ENCODE measurements around the gene SRGAP1.
A peak's percentile ranks its signal among the peaks of the same experiment; 100 is the strongest.

SRGAP1 gene

DNA sequence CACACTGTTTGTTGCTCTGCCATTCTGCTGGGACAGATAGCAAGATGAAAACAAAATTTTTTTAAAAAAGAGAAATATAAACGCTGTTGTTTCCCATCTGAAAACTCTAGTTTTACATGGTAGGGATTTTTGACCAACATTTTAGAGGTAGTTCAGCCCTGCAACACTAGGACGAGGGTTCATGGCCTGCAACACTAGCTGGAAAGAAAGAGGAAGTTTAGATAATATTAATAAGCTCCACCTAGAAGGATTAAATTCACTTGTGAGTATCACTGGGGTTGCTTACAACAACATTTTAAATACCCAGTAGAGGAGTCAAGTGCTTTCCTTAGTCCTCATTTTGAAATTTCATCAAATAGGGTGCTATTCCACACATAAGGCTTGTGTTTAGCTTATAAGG lies 68.2 kb downstream of the SRGAP1 start:
- no peak for DNase-seq

DNA sequence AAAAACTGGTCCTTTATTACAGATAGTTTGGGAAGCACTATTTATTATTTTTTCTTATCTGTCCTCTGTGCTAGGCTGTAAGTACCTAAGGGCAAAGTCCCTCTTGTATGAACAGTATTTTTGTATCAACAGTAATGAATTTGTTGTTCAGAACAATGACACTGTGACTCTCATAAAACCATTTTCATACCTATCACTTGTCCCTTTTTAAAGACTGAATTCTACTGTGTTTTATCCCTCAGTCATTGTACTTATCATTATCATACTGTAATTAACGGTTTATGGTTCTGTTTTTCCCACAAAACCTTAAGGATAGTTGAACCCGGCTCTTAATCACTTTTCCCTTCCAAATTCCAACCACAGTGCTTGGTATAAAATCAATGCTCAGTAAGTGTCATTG lies 69.4 kb downstream of the SRGAP1 start:
- no peak for DNase-seq

DNA sequence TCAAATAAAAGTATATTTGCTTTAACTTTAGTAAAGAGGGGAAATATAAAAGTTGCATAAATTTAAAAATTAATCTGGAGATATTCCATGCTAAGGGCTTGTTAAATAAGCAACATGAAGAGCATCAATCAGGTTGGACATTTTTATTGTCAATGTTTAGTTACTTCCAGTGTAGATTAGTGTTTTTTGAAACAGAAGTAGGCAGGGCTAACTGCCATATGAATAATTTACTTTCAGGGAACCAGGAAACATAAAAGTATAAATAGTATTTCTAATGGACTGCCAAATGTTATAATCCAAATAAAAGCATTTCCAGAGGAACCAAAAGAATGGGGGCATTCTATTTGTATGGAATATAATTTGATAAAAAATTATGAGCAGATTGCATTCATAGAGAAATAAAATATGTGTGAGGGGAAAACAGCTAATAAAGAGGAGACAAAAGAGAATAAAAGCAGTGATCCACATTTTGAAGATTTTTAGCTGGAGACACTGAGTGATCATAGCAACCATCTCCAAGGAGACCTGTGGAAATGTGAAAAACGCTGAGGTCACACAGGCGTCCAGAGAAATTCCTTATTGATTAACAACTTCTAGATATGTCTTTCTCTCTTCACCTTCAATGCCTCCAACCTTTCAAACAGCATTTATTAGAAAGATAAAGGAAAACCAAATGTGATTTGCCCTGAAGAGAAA lies 70.8 kb downstream of the SRGAP1 start:
- no peak for DNase-seq

DNA sequence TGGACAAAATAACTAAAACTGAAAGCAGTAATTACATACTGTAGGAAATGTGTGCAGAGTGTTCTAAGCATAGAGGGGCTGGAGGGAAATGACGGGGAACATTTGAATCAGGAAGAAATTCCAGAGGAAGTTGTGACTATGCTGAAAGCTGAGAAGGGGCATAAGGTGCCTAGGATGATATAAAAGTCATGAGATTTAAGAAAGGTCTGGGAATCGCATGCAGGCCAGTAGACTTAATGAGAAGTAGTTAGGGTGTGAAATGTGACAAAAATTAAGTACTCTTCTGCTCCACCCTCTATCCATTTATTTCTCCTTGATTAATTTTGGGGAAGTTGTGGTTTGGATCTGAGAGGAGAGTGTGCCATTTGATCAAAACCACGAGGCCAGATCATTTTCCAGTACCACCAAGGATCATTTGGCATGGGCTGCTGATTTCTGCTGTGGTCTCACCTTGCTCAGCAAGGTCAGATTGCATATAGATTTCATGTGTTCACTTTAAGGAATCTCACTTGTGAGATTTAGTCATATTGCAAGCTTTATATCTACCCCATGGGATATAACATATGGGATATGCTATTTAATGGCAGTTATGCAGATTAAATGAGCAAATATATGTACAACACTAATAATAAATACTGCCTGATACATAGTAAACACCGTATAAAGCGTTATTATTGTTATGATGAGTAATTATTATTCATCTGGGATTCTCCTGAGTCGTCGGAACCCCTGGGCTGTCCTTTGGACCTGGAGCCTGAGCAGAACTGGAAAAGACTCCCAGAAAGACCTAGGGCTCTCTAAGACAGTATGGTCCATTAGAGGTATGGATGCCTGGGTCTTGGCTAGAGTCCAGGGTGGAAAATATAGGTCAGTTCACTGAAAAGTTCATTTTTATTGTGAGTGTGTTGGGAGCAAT lies 72.3 kb downstream of the SRGAP1 start:
- no peak for DNase-seq

DNA sequence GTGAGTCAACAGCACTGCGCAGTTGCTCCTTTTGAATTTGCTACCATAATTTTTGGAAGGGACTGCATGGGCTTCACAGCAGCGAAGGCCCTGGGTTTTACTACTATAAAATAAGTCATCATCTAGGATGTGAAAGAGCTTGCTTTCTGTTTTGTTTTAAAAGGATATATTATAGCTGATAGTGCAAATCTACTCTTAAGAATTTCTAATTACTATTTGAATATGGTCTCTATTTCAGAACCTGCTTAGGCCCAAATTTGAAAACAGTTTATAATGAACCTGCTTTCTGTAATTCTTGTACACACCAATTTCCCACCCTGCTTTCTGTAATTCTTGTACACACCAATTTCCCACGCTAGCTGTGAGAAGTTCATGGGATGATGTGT lies 73.0 kb downstream of the SRGAP1 start:
- DNase-seq = no peak

DNA sequence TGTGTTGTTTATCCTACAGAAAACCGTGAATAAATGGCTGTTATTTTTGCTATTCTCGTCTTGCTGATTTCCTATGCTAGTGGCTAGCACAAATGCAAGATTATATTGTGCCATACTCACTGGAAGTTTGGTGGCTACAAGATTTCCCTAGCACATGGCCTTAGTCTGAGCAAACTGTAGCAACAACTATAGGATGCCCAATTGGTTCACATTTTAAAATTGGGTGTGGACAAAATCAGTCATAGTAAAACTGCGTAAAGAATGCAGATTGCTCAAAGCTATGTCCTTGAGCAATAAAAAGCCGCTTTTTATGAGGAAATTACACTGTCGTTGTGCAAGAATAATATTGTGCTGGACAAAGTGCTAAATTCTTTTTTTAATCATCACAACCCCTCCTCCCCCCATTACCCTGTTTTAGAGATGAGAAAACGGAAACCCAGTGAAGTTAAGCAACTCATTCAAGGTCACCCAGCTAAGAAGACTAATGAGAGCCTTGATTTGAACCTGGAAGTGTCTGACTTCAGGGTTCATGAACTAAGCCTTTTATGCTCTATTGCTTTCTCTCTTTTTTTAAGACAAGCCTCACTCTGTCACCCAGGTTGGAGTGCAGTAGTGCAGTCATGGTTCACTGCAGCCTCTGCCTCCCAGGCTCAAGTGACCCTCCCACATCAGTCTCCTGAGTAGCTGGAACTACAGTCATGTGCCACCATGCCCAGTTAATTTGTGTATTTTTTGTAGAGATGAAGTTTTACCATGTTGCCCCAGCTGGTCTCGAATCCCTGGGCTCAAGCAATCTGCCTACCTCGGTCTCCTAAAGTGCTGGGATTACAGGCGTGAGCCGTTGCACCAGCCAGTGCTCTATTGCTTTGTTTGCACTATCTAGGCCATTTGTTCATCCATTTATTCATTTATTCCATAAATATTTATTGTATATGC lies 73.6 kb downstream of the SRGAP1 start:
- peak; percentile 14 for DNase-seq

DNA sequence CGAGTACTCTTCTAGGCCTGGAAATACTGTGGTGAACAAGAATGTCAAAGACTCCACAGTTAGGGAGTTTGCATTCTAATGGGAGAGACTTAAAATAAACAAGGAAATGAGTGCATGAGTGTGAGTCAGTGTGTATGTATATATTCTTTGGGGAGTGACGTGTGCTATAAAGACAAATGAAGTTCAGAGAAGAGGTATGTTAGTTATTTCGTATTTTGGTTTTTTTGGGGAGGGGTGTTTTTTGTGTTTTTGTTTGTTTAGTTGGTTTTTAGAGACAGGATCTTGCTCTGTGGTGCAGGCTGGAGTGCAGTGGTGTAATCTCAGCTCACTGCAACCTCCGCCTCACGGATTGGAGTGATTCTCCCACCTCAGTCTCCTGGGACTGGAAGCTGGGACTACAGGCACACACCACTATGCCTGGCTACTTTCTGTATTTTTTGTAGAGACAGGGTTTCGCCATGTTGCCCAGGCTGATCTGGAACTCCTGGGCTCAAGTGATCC lies 74.3 kb downstream of the SRGAP1 start:
- DNase-seq = no peak

DNA sequence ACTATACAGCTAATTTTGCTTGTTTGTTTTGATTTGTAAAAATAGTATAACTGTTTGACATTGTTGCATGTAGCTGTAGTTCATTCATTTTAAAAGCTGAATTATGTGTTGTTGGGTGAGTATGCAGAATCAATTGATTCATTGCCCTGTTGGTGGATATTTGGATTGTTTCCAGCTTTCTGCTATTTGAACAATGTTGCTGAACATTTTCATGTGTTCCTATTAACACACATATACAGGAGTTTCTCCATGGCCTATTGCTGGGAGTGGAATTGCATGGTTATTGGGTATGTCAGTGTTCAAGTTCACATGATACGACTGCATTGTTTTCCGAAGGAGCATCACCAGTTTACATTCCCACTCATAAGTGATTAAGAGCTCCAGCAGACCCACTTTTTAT lies 75.3 kb downstream of the SRGAP1 start:
- no peak for DNase-seq

DNA sequence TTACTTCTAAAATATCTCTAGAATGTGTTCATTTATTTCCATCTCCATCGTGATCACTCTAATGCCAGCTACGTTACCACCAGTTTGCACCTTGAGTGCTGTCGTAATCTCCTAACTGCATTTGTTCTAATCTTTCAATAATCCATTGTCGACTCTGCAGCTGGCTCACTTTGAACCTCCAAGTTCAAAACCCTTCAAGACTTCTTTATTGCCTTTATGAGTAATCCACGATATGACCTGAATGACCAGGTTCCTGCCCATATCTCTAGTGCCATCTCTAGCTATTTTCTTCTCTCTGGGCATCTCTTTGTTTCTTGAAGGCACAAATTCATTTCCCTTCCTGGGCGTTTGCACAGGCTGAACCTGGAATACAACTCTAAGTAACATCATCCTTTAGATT lies 76.7 kb downstream of the SRGAP1 start:
- no peak for DNase-seq

DNA sequence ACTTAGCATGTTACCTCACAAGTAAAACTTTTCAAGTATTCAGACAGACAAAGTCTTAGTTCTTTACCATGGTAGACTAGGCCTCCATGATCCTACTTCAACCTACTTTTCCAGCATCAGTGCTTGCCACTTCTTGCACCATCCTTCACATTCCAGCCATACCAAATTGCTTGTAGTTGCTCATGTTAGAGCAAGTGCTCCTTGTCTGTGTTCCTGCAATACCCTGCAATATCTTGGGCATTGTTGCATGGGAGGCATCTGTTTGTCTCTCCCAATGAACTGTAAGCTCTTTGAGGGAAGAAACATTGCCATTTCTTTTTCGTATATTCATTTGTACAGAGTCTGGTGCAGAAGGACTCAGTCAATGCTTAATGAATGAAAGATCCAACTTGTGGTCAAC lies 78.0 kb downstream of the SRGAP1 start:
- no peak for DNase-seq

DNA sequence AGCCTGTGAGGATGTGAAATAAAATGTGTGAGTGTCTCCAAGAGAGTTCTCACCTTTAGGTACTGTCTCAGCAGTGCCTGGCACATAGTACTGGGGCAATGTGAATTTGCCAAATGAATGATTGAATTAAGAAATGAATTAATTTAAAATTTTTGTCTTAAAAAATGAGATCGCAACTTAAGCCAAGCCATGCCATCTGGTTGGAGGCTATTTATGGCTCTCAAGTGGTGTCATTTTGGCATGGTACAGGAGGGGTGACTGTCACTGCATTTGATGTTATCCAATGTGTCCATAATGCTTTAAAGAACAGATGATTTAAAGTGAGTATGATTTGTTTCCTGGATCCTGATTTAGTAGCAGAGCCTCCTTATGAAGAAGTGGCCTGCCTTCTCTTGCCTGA lies 80.3 kb downstream of the SRGAP1 start:
- no peak for DNase-seq

DNA sequence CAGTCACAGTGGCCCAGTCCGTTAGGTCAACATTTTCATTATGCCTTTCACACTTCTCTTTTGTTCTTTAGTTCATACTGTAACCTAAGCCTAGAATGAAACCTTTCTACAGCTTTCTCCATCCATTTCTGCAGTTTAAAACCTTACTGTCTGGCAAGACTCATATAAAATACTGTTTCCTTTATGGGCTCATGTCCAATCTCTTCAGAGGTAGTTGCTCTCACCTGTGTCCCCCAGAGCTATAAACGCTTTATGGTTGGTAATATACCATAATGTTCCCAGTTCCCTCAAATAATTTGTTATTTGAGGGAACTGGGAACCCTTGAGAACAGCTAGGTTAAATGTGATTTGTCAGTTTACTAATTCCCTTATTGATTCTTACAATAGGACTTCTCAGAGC lies 83.0 kb downstream of the SRGAP1 start:
- no peak for DNase-seq

DNA sequence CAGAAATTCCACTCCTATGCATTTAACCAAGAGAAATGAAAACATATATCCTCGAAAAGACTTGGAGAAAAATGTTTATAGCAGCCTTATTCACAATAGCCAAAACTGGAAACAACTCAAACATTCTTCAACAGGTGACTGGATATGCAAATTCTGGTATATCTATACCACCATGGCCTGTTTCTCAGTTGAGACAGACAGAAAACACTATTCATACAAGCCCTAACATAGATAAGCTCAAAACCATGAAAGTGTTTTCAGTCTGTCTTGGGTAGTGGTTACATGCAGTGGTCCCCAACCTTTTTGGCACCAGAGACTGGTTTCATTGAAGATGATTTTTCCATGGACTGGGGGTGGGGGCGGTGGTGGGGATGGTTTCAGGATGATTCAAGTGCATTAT lies 83.8 kb downstream of the SRGAP1 start:
- DNase-seq = no peak

DNA sequence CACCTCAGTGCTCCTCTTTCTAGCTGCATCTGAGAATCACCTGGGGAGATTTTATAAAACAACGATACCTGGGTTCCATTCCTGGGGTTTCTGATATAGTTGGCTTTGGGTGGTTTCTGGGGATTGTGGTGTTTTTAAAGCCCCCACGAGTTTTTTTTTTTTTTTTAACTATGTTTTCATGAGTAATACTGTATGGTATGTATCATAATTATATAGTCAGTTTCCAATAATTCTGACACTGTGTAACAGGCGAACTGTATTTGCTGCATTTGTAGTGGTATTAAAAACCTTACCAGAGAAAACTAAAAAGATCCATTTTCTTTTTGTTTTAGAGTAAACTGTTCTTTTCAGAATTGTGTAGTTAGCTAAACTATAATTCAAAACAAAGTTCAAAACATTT lies 84.9 kb downstream of the SRGAP1 start:
- no peak for DNase-seq

DNA sequence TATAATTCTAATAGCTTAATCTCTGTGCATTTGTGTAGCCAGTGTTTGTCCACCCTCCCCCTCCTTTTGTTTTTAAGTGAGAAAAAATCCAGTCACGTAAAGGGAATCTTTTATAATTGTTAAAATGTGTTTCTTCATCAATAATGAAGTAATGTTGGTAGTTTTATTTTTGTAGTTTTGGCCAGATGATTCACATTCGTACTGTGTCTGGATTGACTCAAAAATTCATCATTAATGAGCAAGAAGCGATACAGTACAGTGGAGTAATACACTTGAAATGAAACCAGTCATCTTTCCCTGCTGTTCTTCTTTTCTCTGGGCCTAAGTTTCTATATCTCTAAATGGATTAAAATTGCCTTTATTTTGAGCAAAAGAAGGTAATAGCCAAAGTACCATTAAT lies 86.5 kb downstream of the SRGAP1 start:
- DNase-seq = no peak

DNA sequence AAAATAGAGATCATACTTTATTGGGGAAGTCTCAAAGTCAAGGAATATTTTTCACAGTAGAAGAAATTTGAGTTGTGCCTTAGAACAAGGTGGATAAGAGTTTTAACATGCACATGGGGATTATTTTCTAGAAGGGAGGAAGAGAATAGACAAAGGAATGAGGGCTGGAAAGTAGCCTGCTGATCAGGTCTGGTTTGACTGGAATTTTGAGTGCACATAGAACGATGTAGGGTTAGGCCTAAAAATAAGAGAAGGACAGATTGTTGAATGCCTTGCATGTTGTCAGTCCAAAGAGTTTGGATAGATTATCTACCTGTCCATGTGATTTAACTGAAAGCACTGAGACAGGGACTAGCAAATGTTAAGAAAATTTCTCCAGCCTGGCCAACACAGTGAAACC lies 87.2 kb downstream of the SRGAP1 start:
- no peak for DNase-seq

DNA sequence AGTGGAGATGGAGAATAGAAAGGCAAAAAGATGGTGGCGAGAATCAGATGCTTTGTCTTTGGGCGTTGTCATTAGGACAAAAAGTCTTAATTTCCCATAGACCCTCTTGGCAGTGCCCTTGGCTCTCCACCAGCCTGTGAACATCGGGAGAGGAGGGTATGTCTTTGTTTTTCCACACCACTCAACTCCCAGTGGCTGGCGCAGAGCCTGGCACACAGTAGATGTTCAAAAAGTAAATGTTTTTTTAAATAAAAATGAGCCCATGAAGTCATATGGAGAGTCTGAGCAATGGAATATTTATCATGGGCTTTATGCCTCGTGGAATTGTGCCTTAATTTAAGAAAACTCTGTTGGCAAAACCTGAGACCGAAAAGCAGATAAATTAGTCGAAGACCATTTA lies 90.4 kb downstream of the SRGAP1 start:
- DNase-seq = no peak

DNA sequence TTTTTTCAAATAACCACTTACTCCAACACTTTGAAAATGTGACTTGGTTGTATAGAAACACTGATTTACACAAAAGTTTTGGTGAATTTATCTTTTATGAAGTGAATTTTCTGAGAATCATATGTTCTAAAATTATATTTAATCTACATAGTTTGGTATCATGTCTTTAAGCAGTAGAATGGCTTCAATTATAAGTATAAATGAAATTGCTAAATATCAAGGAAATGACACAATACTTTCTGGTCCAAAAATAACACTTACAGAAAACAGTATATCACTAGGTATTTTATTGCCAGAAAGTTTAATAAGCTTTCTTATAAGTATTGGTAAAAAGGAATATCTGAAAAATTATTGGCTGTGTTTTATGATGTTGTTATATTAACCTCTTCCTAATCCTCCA lies 90.9 kb downstream of the SRGAP1 start:
- DNase-seq = no peak

DNA sequence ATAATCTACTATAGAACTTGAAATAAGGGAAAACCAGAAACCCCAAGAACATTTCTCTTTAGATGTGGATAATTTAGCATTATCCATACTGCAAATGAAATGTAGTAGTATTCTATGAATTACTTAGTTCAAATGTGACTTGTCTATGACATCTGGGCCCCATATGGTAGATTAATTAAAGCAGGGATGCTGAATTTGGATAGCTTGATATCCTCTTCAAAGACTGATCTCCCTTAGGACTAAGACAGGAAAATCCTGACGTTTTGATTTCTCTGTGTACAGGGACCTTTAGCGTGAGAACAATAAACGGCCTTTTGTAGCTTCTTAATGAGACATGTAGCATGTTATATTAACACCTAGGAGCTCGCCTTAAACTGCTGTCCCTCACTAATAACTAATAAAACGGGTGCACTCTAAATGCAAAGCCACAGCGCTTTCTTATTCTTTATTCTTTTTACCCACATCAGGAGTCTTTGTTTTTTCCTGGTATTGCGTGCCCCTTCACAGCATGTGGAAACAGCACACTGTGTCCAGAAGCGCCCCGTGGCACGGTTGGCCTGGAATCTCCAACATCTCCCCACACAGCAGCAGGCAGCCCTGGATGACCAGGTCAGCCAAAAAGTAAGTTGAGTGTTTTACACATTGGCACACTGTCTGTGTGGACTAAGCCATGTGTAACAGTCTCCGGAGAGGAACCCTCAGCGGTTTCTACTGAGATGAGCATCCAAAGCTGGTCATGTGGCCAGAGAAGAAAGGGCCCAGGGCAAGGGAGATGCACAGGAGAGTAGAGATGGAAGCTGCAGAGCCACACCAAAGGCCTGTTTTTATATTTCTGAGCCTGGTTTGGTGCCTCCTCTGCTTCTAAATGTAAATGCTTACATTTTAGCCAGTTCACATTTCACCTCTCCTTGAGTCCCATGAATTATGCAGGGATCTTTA lies 93.1 kb downstream of the SRGAP1 start:
- DNase-seq = no peak

DNA sequence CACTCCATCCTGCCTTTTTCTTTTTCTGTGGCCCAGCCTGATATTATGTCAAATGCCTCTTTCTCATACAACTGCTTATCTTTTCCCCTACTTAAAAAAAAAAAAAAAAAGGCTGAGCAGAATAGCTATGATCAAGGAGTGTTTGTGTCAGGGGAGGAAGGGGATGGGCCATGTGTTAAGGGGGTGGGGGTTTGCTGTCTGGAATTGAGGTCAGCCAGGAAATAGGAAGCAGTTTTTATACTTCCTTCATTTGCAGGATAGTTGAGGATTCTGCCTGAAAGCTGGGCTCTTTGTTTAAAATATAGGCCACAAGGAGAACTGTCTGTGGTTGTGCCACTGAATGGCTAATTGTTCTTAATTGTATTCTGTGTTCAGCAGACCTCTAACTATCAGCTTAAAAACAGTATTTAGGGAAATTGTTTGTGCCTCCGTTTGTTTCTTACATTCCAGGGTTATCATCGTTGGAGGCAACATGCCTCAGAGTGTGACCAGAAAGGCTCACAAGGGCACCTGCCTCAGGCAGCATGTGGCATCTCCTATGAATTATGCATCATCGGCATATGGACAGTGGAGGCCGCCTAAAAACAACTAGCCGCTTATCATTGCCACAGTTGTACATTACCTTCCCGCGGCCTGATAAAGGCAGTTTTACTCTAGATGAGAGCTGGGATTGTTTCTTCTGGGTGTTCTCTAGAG lies 96.0 kb downstream of the SRGAP1 start:
- no peak for DNase-seq

DNA sequence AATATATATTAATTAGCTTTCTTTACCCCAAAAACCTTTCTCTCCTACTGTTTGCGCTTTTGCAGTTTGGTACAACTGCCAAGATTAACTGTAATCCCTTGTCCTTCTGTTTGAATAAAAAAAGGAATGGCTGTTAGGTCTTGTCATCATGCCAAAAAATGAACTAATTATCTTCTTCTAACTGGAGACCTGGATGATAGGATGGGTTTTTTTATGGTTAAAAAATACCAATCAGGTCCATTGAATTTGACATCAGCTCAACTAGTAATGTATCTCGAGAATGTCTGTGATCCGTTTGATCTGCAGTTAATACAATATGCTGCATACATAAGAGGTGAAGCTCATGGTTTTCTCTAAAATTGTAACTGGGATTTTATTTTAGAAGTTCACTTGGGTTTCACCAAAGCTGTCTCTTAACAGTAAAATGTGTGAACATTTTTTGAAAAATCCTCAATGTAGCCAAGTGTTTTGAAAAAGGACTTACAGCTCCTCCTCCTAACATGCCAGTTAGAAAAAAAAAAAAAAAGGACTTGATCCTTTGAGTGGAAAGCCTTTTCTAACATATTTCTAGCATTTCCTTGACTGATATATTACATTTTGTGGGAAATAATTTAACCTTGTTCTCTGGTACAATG lies 96.8 kb downstream of the SRGAP1 start:
- DNase-seq = no peak
